ENCODE data around the gene AZIN2. TPM values are rescaled to one million over a fixed set of nuclear protein-coding genes. Genes with fewer than 3 reads are reported as not detected.
A peak's percentile ranks its signal among the peaks of the same experiment; 100 is the strongest.

AZIN2 gene
- total and polyA plus RNA-seq, 9 of the 15 experiments (the other 6 are each of a cell fraction or from before 2014, with no cell fraction given): 0.06 to 0.91 (median 0.42) TPM; not detected in 2

GRCh38 chr1:33036051-33036525 is 44.9 kb upstream of the AZIN2 start (continued):
- TF ChIP-seq ZNF407 (IDR thresholded peaks at IDR 0.05; ENCODE audit: low read depth) (no peak), E2F8 (IDR thresholded peaks at IDR 0.05; ENCODE audit: low read depth, partially characterized antibody) (peak; percentile 33), SPI1 (IDR thresholded peaks at IDR 0.05; ENCODE audit: borderline replicate concordance, low read depth, low read length) (no peak), KDM1A (IDR thresholded peaks at IDR 0.05) (peak; percentile 30 to 34; a peak in 1 of 4 replicates), AFF4 (CRISPR knock-in tag; IDR thresholded peaks at IDR 0.05) (0 out of 2 replicates have a peak, but pooled peaks have one; percentile 53), E2F6 (IDR thresholded peaks at IDR 0.05; ENCODE audit: borderline replicate concordance in 1 of 2, extremely low read depth in 1 of 2, insufficient read depth in 1 of 2, insufficient read length in 1 of 2, low read depth in 1 of 2, low read length in 1 of 2, poor library complexity in 1 of 2, severe bottlenecking in 1 of 2) (peak; percentile 45 to 55)

Measured in K562 (cell line).